Progenitor cell of endocrine pancreas (in vitro differentiated cells): ENCODE data around the gene CELF1. TPM values are rescaled to one million over a fixed set of nuclear protein-coding genes. Genes with fewer than 3 reads are reported as not detected.
A peak's percentile ranks its signal among the peaks of the same experiment; 100 is the strongest.
"Not testable (repeated sequence)": the region's sequence is repeated elsewhere in the genome, so short reads cannot be mapped to it uniquely, and the experiment has no call there.

ENCODE experiments used
- DNase-seq: peaks from one replicate; pipeline ENCODE4 v3.0.0; 2021; ENCODE audit warnings: low spot score; ENCODE audit not compliant: unreplicated experiment
- H3K27ac Mint-ChIP-seq: 2 replicates; pipeline ENCODE4 v1.8.0; 2021; ENCODE audit warnings: mild to moderate bottlenecking, moderate library complexity, mixed read lengths
- H3K27me3 Mint-ChIP-seq: 2 replicates; pipeline ENCODE4 v1.8.0; 2021; ENCODE audit warnings: mixed read lengths
- H3K36me3 Mint-ChIP-seq: 2 replicates; pipeline ENCODE4 v1.8.0; 2022; ENCODE audit warnings: mixed read lengths; ENCODE audit not compliant: insufficient read depth
- H3K4me1 Mint-ChIP-seq: 2 replicates; pipeline ENCODE4 v1.8.0; 2021; ENCODE audit warnings: low read depth, mixed read lengths
- H3K4me3 Mint-ChIP-seq: 2 replicates; pipeline ENCODE4 v1.8.0; 2021; ENCODE audit warnings: low read depth, mild to moderate bottlenecking, moderate library complexity, mixed read lengths
- H3K9me3 Mint-ChIP-seq: 2 replicates; pipeline ENCODE4 v1.8.0; 2021; ENCODE audit warnings: low read depth, mixed read lengths
- total RNA-seq: library from RNA; stranded (reverse); gene quantifications from 2 replicates; pipeline ENCODE4 v1.2.1, GENCODE V29; 2021
- TF ChIP-seq, protein P1 (sequence below): fragments of 200-600 bp; sonication (generic); IDR thresholded peaks from one replicate; pipeline ENCODE4 v1.5.0; 2021; ENCODE audit warnings: antibody characterized with exemption, mild to moderate bottlenecking; ENCODE audit not compliant: unreplicated experiment

Gene CELF1
- total RNA-seq, 1 donor from 2014 or later, result 161 TPM

DNA sequence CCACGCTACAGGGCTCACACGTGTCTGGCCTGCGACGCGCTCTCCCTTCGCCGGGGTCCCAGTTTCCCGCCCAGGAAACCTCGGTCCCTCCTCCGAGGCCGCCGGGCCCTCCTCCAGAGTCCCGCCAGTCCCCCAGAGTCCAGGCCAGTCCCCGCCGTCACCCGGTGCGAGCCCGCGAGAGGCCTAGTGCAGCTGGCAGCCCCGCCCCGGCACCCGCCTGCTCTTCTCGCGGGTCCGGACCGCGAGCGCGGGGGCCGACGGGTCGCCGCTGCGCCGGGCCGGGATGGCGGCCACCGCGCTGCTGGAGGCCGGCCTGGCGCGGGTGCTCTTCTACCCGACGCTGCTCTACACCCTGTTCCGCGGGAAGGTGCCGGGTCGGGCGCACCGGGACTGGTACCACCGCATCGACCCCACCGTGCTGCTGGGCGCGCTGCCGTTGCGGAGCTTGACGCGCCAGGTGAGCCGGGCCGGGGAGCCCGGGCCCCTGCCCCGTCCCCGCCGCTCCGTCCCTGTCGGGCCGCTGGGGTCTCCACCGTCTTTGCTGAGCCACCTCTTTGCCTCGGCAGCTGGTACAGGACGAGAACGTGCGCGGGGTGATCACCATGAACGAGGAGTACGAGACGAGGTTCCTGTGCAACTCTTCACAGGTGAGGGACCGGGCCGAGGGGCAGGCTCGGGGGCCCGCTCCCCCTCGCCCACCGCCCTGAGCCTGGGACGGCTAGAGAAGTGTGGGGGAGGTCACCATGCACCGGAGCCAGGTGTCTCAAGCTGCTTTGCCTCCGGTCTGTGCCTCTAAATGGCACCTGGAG lies 12.6 kb upstream of the CELF1 start, which contains the start of gene PTPMT1:
PTPMT1 (plus strand) TSS at position 260 of the 809 bp plus-strand sequence; CDS start at position 284, 24 bp downstream.
- H3K36me3 Mint-ChIP-seq, result peaks cover 1% of the 10 kb centered on the region
- H3K4me3 Mint-ChIP-seq, result peak within 1 kb of the TSS; percentile 86
- peak; percentile 69 for DNase-seq
- H3K4me1 Mint-ChIP-seq, result peaks cover 8% of the 10 kb centered on the region
- TF ChIP-seq, protein P1, sequence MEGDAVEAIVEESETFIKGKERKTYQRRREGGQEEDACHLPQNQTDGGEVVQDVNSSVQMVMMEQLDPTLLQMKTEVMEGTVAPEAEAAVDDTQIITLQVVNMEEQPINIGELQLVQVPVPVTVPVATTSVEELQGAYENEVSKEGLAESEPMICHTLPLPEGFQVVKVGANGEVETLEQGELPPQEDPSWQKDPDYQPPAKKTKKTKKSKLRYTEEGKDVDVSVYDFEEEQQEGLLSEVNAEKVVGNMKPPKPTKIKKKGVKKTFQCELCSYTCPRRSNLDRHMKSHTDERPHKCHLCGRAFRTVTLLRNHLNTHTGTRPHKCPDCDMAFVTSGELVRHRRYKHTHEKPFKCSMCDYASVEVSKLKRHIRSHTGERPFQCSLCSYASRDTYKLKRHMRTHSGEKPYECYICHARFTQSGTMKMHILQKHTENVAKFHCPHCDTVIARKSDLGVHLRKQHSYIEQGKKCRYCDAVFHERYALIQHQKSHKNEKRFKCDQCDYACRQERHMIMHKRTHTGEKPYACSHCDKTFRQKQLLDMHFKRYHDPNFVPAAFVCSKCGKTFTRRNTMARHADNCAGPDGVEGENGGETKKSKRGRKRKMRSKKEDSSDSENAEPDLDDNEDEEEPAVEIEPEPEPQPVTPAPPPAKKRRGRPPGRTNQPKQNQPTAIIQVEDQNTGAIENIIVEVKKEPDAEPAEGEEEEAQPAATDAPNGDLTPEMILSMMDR, result no peak
- peak within 1 kb of the TSS; percentile 93 for H3K27ac Mint-ChIP-seq
- H3K9me3 Mint-ChIP-seq, result no peaks in the 10 kb centered on the region
- H3K27me3 Mint-ChIP-seq, result no peaks in the 10 kb centered on the region

DNA sequence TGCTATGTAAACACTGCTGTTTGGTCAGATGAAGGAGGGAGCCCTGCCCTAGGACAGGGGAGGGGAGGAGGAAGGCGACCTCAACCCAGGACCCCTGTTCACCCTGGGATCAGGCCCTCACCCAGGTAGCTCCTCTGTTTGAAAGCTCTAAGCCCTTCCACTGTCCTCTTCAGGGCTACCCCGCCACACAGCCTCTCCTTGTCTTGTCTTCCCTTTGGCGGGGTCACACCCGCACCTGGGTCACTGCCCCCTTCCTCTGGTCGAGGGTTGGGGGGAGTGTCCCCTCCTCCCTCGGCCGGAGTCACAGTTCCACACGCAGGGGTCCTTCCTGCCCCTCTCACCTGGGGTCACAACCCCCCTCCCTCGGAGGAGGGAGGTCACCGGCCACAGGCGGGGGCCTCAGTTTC lies 12.0 kb upstream of the CELF1 start:
- peaks cover 8% of the 10 kb centered on the region for H3K4me1 Mint-ChIP-seq
- no peak for DNase-seq
- TF ChIP-seq, protein P1, result no peak
- H3K27ac Mint-ChIP-seq, result peak overlapping the region; percentile 69
- H3K9me3 Mint-ChIP-seq, result no peaks in the 10 kb centered on the region
- H3K4me3 Mint-ChIP-seq, result peak overlapping the region; percentile 72
- H3K36me3 Mint-ChIP-seq, result peaks cover 1% of the 10 kb centered on the region
- no peaks in the 10 kb centered on the region for H3K27me3 Mint-ChIP-seq

DNA sequence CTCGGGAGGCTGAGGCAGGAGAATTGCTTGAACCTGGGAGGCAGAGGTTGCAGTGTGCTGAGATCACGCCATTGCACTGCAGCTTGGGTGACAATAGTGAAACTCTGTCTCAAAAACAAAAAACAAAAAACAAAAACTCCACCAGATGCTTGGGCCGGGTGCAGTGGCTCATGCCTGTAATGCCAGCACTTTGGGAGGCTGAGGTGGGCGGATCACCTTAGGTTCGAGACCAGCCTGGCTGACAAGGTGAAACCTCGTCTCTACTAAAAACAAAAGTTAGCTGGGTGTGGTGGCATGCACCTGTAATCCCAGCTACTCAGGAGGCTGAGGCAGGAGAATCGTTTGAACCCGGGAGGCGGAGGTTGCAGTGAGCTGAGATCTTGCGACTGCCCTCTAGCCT lies 11.4 kb upstream of the CELF1 start:
- H3K36me3 Mint-ChIP-seq, H3K9me3 Mint-ChIP-seq, H3K27me3 Mint-ChIP-seq, DNase-seq, H3K4me1 Mint-ChIP-seq, H3K27ac Mint-ChIP-seq: not testable (repeated sequence)
- H3K4me3 Mint-ChIP-seq, result peak overlapping the region; percentile 21

DNA sequence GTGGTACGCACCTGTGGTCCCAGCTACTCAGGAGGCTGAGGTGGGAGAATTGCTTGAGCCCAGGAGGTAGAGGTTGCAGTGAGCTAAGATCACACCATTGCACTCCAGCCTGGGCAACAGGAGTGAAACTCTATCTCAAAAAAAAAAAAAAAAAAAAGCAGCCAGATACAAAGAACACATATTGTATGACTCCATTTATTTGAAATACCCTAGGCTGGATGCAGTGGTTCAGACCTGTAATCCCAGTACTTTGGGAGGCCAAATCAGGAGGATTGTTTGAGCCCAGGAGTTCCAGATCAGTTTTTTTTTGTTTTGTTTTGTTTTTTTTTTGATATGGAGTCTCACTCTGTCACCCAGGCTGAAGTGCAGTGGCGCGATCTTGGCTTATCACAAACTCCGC lies 9.5 kb upstream of the CELF1 start:
- not testable (repeated sequence) for H3K27ac Mint-ChIP-seq, H3K27me3 Mint-ChIP-seq, H3K4me1 Mint-ChIP-seq, DNase-seq, H3K36me3 Mint-ChIP-seq, H3K4me3 Mint-ChIP-seq, H3K9me3 Mint-ChIP-seq

DNA sequence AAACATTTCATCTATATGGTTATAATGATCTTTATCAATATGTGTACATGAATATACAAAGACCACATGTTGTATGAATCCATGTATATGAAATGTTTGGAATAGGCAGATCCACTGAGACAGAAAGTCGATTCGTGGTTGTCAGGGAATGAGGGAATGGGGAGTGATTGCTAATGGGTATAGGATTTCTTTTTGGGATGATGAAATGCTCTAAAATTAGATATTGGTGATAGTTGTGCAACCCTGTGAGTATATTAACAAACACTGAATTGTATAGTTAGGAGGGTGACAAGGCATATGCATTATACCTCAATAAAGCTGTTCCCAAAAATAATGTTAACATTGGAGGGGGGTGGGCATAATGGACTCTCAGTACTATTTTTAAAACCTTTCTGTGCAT lies 7.5 kb upstream of the CELF1 start:
- H3K9me3 Mint-ChIP-seq, result no peaks in the 10 kb centered on the region
- H3K4me3 Mint-ChIP-seq, result no peak overlapping the region
- TF ChIP-seq, protein P1, result no peak
- no peaks in the 10 kb centered on the region for H3K36me3 Mint-ChIP-seq
- no peak for DNase-seq
- H3K27ac Mint-ChIP-seq, result no peak overlapping the region
- H3K4me1 Mint-ChIP-seq, result no peaks in the 10 kb centered on the region
- no peaks in the 10 kb centered on the region for H3K27me3 Mint-ChIP-seq

DNA sequence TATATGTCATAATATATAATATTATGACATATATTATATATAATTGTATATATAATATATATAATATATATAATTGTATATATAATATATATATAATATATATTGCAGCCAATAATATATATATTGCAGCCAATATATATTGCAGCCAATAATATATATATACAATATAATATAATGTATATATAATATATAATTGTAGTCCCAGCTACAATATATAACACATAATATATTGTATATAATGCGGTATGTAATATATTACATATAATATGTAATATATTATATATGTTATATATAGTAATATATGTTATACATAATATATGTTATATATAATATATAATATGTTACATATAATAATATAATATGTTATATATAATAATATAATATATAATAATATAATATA lies 5.8 kb upstream of the CELF1 start:
- TF ChIP-seq, protein P1, result no peak
- H3K9me3 Mint-ChIP-seq, result no peaks in the 10 kb centered on the region
- H3K4me3 Mint-ChIP-seq, result no peak overlapping the region
- H3K27ac Mint-ChIP-seq, result no peak overlapping the region
- DNase-seq, result no peak
- H3K27me3 Mint-ChIP-seq, result no peaks in the 10 kb centered on the region
- H3K4me1 Mint-ChIP-seq, result no peaks in the 10 kb centered on the region
- no peaks in the 10 kb centered on the region for H3K36me3 Mint-ChIP-seq

DNA sequence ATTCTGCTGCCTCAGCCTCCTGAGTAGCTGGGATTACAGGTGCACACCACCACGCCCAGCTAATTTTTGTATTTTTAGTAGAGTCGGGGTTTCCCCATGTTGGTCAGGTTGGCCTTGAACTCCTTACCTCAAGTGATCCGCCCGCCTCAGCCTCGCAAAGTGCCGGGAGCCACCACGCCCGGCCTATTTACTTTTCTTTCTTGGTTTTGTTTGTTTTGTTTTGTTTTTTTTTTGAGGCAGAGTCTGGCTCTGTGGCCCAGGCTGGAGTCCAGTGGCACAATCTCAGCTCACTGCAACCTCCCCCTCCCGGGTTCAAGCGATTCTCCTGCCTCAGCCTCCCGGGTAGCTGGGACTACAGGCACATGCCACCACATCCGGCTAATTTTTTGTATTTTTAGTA lies 4.1 kb upstream of the CELF1 start:
- H3K9me3 Mint-ChIP-seq, H3K4me3 Mint-ChIP-seq, H3K27ac Mint-ChIP-seq, H3K27me3 Mint-ChIP-seq, H3K36me3 Mint-ChIP-seq, H3K4me1 Mint-ChIP-seq, DNase-seq: not testable (repeated sequence)
